ENCODE data around the gene SELP. TPM values are rescaled to one million over a fixed set of nuclear protein-coding genes. Genes with fewer than 3 reads are reported as not detected.

The SELP gene
- total RNA-seq, 1 experiment from 2014 or later: 0.17 TPM

- H3K27me3 Mint-ChIP-seq (ENCODE audit: low read depth): no peaks in the 10 kb centered on the region; the same call in 1 of the 2 replicates
- no peaks in the 10 kb centered on the region for H3K9me3 Mint-ChIP-seq
- DNase-seq (ENCODE audit: low spot score): no peak
- no peaks in the 10 kb centered on the region for H3K4me1 Mint-ChIP-seq
- CTCF ChIA-PET: interaction anchor here (2.0 kb wide), 1 partner anchor 10 kb away, joined by 7 read pairs; the partner anchor contains the start of gene F5
- POLR2A ChIA-PET: interaction anchor here (1.4 kb wide), 1 partner anchor 10 kb away, joined by 4 read pairs; the partner anchor contains the start of gene F5
- TF ChIP-seq NR3C1 (CRISPR knock-in tag; conservative IDR thresholded peaks at IDR 0.05; ENCODE audit: low read depth) (no peak), ZNF425 (CRISPR knock-in tag; conservative IDR thresholded peaks at IDR 0.05) (no peak), TP53 (CRISPR knock-in tag; IDR thresholded peaks at IDR 0.05) (no peak), CREM (CRISPR knock-in tag; IDR thresholded peaks at IDR 0.05) (no peak), MYBL2 (CRISPR knock-in tag; IDR thresholded peaks at IDR 0.05) (no peak), SMAD4 (CRISPR knock-in tag; IDR thresholded peaks at IDR 0.05) (no peak), ZMAT4 (CRISPR knock-in tag; IDR thresholded peaks at IDR 0.05) (no peak), ZNF423 (CRISPR knock-in tag; IDR thresholded peaks at IDR 0.05) (no peak), TEAD4 (CRISPR knock-in tag; IDR thresholded peaks at IDR 0.05) (no peak), MAX (CRISPR knock-in tag; IDR thresholded peaks at IDR 0.05) (no peak), E2F4 (CRISPR knock-in tag; IDR thresholded peaks at IDR 0.05; ENCODE audit: borderline replicate concordance, low read depth) (no peak), ATF6 (CRISPR knock-in tag; IDR thresholded peaks at IDR 0.05) (no peak), ZNF512 (CRISPR knock-in tag; IDR thresholded peaks at IDR 0.05; ENCODE audit: borderline replicate concordance) (no peak), ZNF281 (CRISPR knock-in tag; IDR thresholded peaks at IDR 0.05) (no peak), HMGXB4 (CRISPR knock-in tag; IDR thresholded peaks at IDR 0.05) (no peak), NFE2L1 (CRISPR knock-in tag; IDR thresholded peaks at IDR 0.05) (no peak), KAT7 (CRISPR knock-in tag; IDR thresholded peaks at IDR 0.05; ENCODE audit: borderline replicate concordance) (no peak), SP1 (CRISPR knock-in tag; conservative IDR thresholded peaks at IDR 0.05) (no peak)
- no peak for ATAC-seq
- no peak overlapping the region for H3K27ac Mint-ChIP-seq
- no peak overlapping the region for H3K4me3 Mint-ChIP-seq
- H3K36me3 Mint-ChIP-seq: no peaks in the 10 kb centered on the region
These were observed 53.5 kb downstream of the SELP start for GRCh38 chr1:169576241-169576934.
